Thoracic aorta (tissue), 2 donors: ENCODE measurements around the gene ZBTB3. TPM values are rescaled to one million over a fixed set of nuclear protein-coding genes. Genes with fewer than 3 reads are reported as not detected.

ENCODE experiments used
- ATAC-seq: fragments of 150-250 bp; one replicate; pipeline ENCODE4 v1.8.0; 2017; ENCODE audit warnings: low read depth; ENCODE audit not compliant: insufficient number of reproducible peaks, low FRiP score
- DNase-seq: peaks from one replicate; pipeline ENCODE4 v3.0.0-alpha.2; 2020; ENCODE audit warnings: low spot score
- H3K27ac ChIP-seq, 2 donors: fragments of 200-600 bp; sonication (generic); 1 replicate in 1 of 2; 2 replicates in 1 of 2; pipeline ENCODE4 v1.5.1; 2016; ENCODE audit warnings: mild to moderate bottlenecking in 2 of 2, moderate library complexity in 2 of 2
- H3K27me3 ChIP-seq: fragments of 200-600 bp; sonication (generic); replicated peaks from 2 replicates; pipeline ENCODE4 v1.6.0; 2016; ENCODE audit warnings: mild to moderate bottlenecking; ENCODE audit not compliant: insufficient read depth
- H3K36me3 ChIP-seq: fragments of 200-600 bp; sonication (generic); one replicate; pipeline ENCODE4 v1.5.1; 2016
- H3K4me1 ChIP-seq, 2 donors: fragments of 200-600 bp; sonication (generic); 1 replicate in 1 of 2; 2 replicates in 1 of 2; pipeline versions ENCODE4 v1.5.1 to v1.6.0; 2016; ENCODE audit warnings: low read depth in 2 of 2, mild to moderate bottlenecking in 1 of 2; ENCODE audit not compliant: control insufficient read depth in 1 of 2
- H3K4me3 ChIP-seq: fragments of 200-600 bp; sonication (generic); 2 replicates; pipeline ENCODE4 v1.5.1; 2016; ENCODE audit warnings: mild to moderate bottlenecking
- H3K9me3 ChIP-seq: fragments of 200-600 bp; sonication (generic); 2 replicates; pipeline ENCODE4 v1.5.1; 2016
- CTCF ChIP-seq: fragments of 200-600 bp; sonication (generic); IDR thresholded peaks from one replicate; pipeline ENCODE4 v1.5.1; 2019; ENCODE audit warnings: antibody characterized with exemption
- total RNA-seq, 2 donors: library from RNA; depleted of rRNA; stranded (reverse); fragments of >200 nt; gene quantifications; one replicate each; pipeline versions ENCODE4 v1.1.0 to v1.2.3, GENCODE V29; 2016

Gene ZBTB3
- total RNA-seq, 2 donors from 2014 or later = 6.2 to 7.6 TPM

GRCh38 chr11:62708793-62709192, 45.2 kb downstream of the ZBTB3 start:
- H3K9me3 ChIP-seq = no peaks in the 10 kb centered on the region
- H3K36me3 ChIP-seq = peaks cover 10% of the 10 kb centered on the region
- peak overlapping the region; percentile 89 to 97 for H3K27ac ChIP-seq
- DNase-seq (no peak), ATAC-seq (no peak)
- no peaks in the 10 kb centered on the region for H3K27me3 ChIP-seq
- TF ChIP-seq CTCF = no peak
- peak overlapping the region; percentile 71 for H3K4me3 ChIP-seq
- peaks cover 12 to 44% of the 10 kb centered on the region in 2 donors for H3K4me1 ChIP-seq

- DNase-seq (no peak), ATAC-seq (no peak)
- Histone ChIP-seq H3K4me1 (peaks cover 12 to 44% of the 10 kb centered on the region in 2 donors), H3K4me3 (peak overlapping the region; percentile 71), H3K9me3 (no peaks in the 10 kb centered on the region), H3K27ac (peak overlapping the region in 1 of 2 donors; percentile 89), H3K27me3 (no peaks in the 10 kb centered on the region), H3K36me3 (peaks cover 10% of the 10 kb centered on the region)
- no peak for TF ChIP-seq CTCF
These were observed 45.6 kb downstream of the ZBTB3 start for GRCh38 chr11:62708392-62708791.

- Histone ChIP-seq H3K27me3 (no peaks in the 10 kb centered on the region), H3K9me3 (no peaks in the 10 kb centered on the region), H3K4me3 (peak within 1 kb of the TSS; percentile 82), H3K4me1 (peaks cover 12 to 44% of the 10 kb centered on the region in 2 donors), H3K36me3 (peaks cover 10% of the 10 kb centered on the region), H3K27ac (peak within 1 kb of the TSS; percentile 59 to 62)
- no peak for DNase-seq
- TF ChIP-seq CTCF = no peak
- ATAC-seq = no peak
These were observed 46.6 kb downstream of the ZBTB3 start, which contains the start of the genes BSCL2 and GNG3 for GRCh38 chr11:62707277-62707861. Gene BSCL2 (minus strand): TSS chr11:62707424. CDS start chr11:62707195, 229 bp downstream. Gene GNG3 (plus strand): TSS chr11:62707676. CDS start chr11:62708296, 620 bp downstream.

DNA sequence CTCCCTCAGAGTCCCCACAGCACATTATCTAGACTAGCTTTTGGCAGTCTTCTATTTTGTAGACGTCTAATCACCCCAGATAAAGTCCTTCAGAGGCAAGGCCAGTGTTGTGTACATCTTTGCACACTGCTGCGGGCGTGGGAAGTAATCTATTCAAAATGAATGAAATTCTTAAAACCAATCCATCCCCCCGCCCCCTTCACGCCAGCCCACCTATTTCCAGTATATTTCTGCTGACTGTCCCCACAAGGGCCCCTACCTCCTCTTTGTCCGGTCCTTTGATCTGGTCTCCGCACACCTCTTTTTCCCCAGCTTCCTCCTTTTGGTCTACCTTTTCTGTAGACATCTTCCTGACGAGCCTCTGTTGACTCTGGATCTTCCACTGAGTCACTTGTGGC, 47.1 kb downstream of the ZBTB3 start:
- Histone ChIP-seq H3K9me3 (no peaks in the 10 kb centered on the region), H3K27ac (peak overlapping the region; percentile 59 to 62), H3K36me3 (peaks cover 10% of the 10 kb centered on the region), H3K4me3 (peak overlapping the region; percentile 82), H3K27me3 (no peaks in the 10 kb centered on the region), H3K4me1 (peaks cover 12 to 44% of the 10 kb centered on the region in 2 donors)
- no peak for TF ChIP-seq CTCF
- ATAC-seq (no peak), DNase-seq (no peak)

DNA sequence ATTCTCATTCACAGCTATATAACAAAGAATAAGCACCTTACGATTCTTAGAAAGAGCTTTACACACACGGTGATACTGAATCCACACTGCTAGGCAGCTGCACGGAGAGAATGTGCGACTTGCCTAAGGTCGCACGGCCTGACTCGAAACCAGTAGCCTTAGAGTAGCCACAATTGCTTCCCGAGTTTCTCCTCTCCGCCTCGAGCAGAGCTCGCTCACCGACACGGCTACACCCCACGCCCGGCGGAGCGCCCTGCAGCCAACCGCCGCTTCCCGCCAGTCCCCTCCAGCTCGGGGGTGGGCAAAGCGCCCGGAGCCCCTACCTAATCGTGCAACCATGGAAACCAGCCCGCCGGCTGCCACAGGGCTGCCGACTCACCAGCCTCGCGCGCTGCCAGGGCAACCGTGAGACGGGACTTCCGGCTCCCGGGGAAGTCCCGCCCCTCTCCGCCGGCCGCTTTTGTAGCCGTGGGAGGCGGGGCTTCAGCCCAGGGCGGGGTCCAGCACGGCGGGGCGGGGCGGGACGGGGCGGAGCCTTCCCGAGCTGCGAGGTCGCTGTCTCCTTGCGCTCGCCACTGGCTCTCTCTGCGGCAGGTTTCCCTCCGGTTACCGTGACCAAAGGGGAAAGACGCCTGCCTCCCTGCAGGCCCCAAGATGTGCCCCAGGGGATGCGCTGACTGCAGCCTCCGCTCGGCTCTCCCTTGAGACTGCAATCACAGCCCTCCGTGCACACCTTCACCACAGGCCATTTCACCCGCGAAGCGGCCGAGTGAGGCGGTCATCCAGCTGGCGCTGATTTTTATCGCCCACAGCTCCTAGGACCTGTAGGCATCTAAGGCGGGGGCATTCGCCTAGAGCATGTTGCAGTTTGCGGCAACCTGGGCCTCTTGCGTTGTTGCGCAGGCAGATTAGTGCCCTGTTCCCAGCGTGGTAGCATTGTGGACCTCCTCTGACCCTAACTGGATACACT, 47.8 kb downstream of the ZBTB3 start:
- peak overlapping the region; percentile 82 for H3K4me3 ChIP-seq
- ATAC-seq (peak; percentile 71), DNase-seq (peak; percentile 91)
- no peaks in the 10 kb centered on the region for H3K27me3 ChIP-seq
- peaks cover 12 to 44% of the 10 kb centered on the region in 2 donors for H3K4me1 ChIP-seq
- H3K36me3 ChIP-seq = peaks cover 5% of the 10 kb centered on the region
- H3K27ac ChIP-seq = peak overlapping the region; percentile 59 to 74
- H3K9me3 ChIP-seq = no peaks in the 10 kb centered on the region
- no peak for TF ChIP-seq CTCF
